Erythroblast (primary cell): Measurements from ENCODE around the gene CCZ1B.
"Not testable (repeated sequence)": the region's sequence is repeated elsewhere in the genome, so short reads cannot be mapped to it uniquely, and the experiment has no call there.

Experiments
- GATA1 ChIP-seq: IDR thresholded peaks from 2 replicates; pipeline ENCODE4 v1.6.1; 2011; ENCODE audit warnings: low read depth, mild to moderate bottlenecking, control low read depth, low read length, moderate library complexity
- POLR2A ChIP-seq: IDR thresholded peaks from 2 replicates; pipeline ENCODE4 v1.6.1; 2011; ENCODE audit warnings: mild to moderate bottlenecking, low read length

DNA sequence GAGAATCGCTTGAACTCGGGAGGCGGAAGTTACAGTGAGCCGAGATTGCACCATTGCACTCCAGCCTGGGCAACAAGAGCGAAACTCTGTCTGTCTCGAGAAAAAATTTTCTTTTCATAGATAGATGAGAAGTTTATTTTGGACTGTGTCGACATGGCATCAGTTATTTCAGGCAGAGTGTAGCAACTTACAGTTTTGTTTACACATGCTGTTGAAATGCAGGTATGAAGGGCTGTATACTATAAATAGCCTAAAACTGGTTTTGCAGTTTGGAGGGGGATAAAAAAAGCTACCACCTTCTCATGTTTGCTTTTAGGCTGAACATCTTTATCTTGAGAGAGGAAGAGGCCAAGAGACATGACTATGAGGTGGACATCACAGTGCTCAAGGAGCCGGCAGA, 28.0 kb downstream of the CCZ1B start:
- not testable (repeated sequence) for TF ChIP-seq POLR2A, GATA1
